ENCODE measurements around the gene IL1RAPL2.

- TF ChIP-seq CTCF (conservative IDR thresholded peaks at IDR 0.05), result no peak
- TF ChIP-seq EZH2 (IDR thresholded peaks at IDR 0.05; ENCODE audit: low read depth), result no peak
These were observed 902.7 kb downstream of the IL1RAPL2 start for GRCh38 chrX:105468741-105469140.

Data from PC-9 (cell line).